GM21390 (cell line): ENCODE results near the gene SLC43A2.
A peak's percentile ranks its signal among the peaks of the same experiment; 100 is the strongest.

Source experiments
- ATAC-seq: cut with Tn5 transposase; IDR thresholded peaks from one replicate; pipeline ENCODE4 v1.9.1; 2021; ENCODE audit not compliant: unreplicated experiment

Gene SLC43A2

DNA sequence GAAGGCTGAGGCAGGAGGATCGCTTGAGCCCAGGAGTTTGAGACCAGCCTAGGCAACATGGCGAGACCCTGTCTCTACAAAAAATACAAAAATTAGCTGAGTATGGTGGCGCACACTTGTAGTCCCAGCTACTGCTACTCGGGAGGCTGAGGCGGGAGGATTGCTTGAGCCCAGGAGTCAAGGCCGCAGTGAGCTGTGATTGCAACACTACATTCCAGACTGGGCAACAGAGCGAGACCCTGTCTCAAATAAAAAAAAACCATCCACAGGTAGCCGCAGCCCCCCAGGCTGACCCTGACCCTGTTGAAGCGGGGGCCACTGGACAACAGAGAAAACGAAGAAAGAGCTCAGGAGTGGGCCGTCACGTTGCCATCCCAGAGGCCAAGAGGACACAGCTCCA, 4.0 kb downstream of the SLC43A2 start:
- no peak for ATAC-seq

DNA sequence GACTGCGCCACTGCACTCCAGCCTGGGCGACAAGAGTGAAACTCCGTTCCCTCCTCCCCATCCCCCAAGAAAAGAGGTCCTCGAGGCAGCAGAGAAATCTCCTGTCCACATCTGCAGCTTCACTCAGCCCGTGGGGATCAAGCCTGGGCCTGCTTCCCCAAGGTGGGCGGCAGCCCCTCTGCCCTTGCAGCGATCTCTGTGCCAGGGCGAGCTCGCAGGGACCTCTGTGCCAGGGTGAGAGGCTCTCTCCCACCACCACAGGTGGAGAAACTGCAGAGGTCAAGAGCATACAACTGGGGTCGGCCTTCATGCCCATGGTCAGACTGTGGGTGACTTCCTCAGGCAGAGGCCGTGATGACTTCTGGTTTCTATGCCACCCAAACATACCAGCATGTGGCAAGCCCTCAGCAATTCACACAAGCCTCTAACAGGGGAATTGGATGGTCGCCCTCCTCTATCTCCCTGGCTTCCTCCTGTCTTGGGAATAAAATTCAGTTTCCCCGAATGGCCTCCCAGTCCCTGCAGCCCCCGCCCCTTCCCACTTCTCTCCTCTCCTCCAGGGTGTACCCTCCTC, 5.5 kb downstream of the SLC43A2 start:
- no peak for ATAC-seq

- no peak for ATAC-seq
These were observed 7.2 kb downstream of the SLC43A2 start for GRCh38 chr17:1621273-1621954.

- ATAC-seq: no peak
These were observed 8.1 kb downstream of the SLC43A2 start for GRCh38 chr17:1620486-1620885.

GRCh38 chr17:1617620-1618174, 10.9 kb downstream of the SLC43A2 start:
- ATAC-seq: no peak

DNA sequence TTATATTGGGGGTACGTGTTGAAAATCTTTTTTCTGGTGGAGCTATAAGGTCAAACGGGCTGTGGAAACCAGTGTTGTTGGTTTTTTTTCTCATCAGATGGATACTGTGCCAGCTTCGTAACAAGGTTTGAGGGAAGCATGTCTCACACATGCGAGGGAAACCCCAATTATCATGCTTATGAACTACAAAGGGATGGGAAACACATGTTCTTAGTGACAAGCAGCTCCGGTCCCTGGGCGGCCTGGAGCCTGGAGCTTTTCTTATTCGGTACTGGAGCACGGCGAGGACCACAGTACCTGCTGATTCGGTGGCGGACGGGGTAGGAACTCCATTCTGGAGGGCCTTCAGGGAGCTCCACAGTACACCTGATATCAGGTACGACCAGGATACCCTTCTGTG, 12.5 kb downstream of the SLC43A2 start:
- no peak for ATAC-seq

GRCh38 chr17:1612400-1612799, 16.2 kb downstream of the SLC43A2 start:
- no peak for ATAC-seq

- no peak for ATAC-seq
These were observed 16.9 kb downstream of the SLC43A2 start for GRCh38 chr17:1611715-1612114.

GRCh38 chr17:1608676-1609075, 20.0 kb downstream of the SLC43A2 start:
- no peak for ATAC-seq

- no peak for ATAC-seq
These were observed 20.7 kb downstream of the SLC43A2 start for GRCh38 chr17:1607971-1608320.

DNA sequence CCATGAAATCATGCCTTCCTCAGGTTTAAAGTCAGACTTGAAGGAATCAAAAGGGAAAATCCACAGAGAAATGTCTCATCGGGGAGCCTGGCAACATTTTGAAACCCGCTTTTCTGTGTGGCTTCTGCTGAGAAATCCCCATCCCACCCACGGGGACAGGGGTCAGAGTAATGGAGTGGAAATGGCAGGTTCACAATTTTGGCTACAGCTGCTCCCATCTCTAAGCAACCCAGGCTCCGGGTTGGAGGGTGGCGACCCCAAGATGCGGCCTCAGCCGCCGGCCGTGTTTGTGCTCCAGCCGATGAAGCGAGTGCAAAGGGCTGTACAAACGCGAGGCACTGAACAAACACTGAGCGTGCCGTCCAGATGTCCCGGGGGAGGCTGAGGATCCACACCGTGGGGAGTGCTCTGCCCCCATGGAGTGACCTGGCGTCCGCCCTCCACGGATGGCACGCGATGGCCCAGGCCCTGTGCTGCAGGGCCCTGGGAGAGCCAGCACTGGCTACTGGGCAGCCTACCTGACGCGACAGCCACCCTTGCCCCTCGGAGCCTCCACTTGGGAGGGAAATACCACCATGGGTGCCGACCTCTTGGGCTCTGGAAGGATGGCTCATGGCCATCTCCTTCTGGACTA, 22.2 kb downstream of the SLC43A2 start:
- ATAC-seq: no peak

DNA sequence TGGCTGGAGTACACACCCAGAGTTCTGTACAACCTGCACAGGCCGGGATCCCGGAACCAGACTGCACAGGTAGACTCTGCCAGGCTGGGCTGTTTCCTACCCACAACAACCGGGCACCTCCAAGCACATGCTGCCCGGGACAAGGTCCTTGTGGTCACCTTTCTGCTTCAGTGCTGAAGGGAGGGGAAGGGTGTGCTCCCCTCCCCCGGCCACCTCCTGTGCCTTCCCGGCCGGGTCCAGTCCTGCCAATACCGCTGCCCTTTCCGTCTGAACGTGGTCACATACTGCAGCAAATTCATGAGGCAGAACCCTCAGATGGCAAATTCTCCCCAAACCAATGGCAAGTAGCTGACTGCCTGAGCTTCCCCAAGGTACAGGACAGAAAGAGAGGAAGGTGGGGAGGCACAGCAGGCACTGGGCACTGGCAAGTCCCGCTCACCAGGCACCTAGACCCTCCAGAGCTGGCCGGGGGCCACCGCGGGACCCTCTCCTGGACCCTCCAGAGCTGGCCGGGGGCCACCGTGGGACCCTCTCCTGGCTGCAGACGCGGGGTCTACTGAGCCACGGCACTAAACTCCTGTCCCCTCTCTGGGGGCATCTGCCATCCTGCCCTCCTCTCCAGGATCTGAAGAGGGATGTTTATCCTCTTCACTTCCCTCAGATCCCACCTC, 22.8 kb downstream of the SLC43A2 start:
- ATAC-seq: no peak

- ATAC-seq: no peak
These were observed 23.7 kb downstream of the SLC43A2 start for GRCh38 chr17:1604831-1605528.

DNA sequence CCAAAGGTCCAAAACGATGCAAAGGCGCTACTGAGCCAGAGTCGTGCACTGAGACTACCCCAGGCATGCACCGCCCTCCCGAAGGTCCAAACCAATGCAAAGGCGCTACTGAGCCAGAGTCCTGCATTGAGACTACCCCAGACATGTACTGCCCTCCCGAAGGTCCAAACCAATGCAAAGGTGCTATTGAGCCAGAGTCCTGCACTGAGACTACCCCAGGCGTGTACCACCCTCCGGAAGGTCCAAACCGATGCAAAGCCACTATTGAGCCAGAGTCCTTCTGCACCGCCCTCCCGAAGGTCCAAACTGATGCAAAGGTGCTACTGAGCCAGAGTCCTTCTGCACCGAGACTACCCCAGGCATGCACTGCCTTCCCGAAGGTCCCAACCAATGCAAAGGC, 27.1 kb downstream of the SLC43A2 start:
- no peak for ATAC-seq

GRCh38 chr17:1598399-1599095, 30.1 kb downstream of the SLC43A2 start:
- no peak for ATAC-seq

GRCh38 chr17:1597861-1598342, 30.7 kb downstream of the SLC43A2 start:
- no peak for ATAC-seq

GRCh38 chr17:1593630-1593931, 35.1 kb downstream of the SLC43A2 start:
- ATAC-seq: no peak

GRCh38 chr17:1592751-1593629, 35.6 kb downstream of the SLC43A2 start:
- ATAC-seq: peak; percentile 64

DNA sequence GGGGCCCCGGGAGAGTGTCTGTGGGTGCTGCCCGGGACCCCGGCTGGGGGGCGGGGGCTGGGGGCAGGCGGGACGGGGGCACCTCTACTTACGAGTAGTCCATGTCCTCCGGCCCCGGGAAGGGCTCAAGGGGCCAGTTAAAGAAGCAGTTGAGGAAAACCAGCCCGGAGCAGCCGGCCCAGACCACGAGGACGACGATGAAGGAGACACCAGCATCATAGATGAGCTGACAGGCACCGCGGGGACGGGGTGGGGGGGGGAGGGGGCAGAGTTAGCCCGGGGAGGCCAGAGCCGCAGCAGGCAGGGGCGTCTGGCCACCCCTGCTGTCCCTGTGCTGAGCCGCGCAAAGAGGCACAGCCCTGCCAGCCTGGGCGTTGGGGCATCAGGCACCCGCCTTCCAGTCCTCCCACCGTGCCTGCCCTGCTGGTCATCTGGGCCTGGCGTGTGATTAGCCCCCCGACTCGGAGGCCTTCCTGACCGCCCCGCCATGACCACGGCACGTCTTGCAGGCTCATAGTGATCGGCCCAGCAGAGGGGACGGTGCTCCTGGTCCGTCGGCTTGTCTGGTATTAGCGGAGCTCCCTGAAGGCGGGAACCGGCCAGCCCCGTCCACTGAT, 37.1 kb downstream of the SLC43A2 start:
- no peak for ATAC-seq
